HG02870 (cell line): ENCODE measurements around the gene RBPJL.

ENCODE experiments used
- ATAC-seq: cut with Tn5 transposase; IDR thresholded peaks from one replicate; pipeline ENCODE4 v1.9.1; 2021; ENCODE audit warnings: mild to moderate bottlenecking, moderate library complexity; ENCODE audit not compliant: unreplicated experiment

The RBPJL gene

GRCh38 chr20:45306431-45306982 lies at the start of gene RBPJL:
Gene RBPJL, plus strand, starts transcription at chr20:45306840. Its CDS starts 83 bp downstream, at chr20:45306923.
- no peak for ATAC-seq

- ATAC-seq = no peak
Observed at GRCh38 chr20:45257161-45257560, 49.5 kb upstream of the RBPJL start.

- no peak for ATAC-seq
Observed at GRCh38 chr20:45257711-45258110, 48.9 kb upstream of the RBPJL start.

GRCh38 chr20:45258259-45258658 lies 48.4 kb upstream of the RBPJL start:
- no peak for ATAC-seq

- ATAC-seq = no peak
Observed at GRCh38 chr20:45258664-45259063, 48.0 kb upstream of the RBPJL start.

GRCh38 chr20:45263556-45264266 lies 42.9 kb upstream of the RBPJL start:
- no peak for ATAC-seq

GRCh38 chr20:45266977-45267376 lies 39.7 kb upstream of the RBPJL start:
- no peak for ATAC-seq

- ATAC-seq = no peak
Observed at GRCh38 chr20:45268531-45268930, 38.1 kb upstream of the RBPJL start.

GRCh38 chr20:45269056-45269455 lies 37.6 kb upstream of the RBPJL start:
- ATAC-seq = no peak

GRCh38 chr20:45269754-45270270 lies 36.8 kb upstream of the RBPJL start:
- ATAC-seq = no peak

- ATAC-seq = no peak
Observed at GRCh38 chr20:45275338-45275737, 31.3 kb upstream of the RBPJL start.

GRCh38 chr20:45279992-45280391 lies 26.6 kb upstream of the RBPJL start:
- no peak for ATAC-seq

- no peak for ATAC-seq
Observed at GRCh38 chr20:45282700-45283550, 23.7 kb upstream of the RBPJL start.

- ATAC-seq = no peak
Observed at GRCh38 chr20:45283551-45284057, 23.0 kb upstream of the RBPJL start.

GRCh38 chr20:45288376-45288775 lies 18.3 kb upstream of the RBPJL start:
- no peak for ATAC-seq

GRCh38 chr20:45288860-45289259 lies 17.8 kb upstream of the RBPJL start:
- ATAC-seq = no peak

- ATAC-seq = no peak
Observed at GRCh38 chr20:45289942-45290676, 16.5 kb upstream of the RBPJL start.

GRCh38 chr20:45290677-45291355 lies 15.8 kb upstream of the RBPJL start:
- ATAC-seq = no peak

GRCh38 chr20:45291526-45291925 lies 15.1 kb upstream of the RBPJL start:
- ATAC-seq = no peak

- ATAC-seq = no peak
Observed at GRCh38 chr20:45292343-45292742, 14.3 kb upstream of the RBPJL start.
